IMR-90 (cell line): Measurements from ENCODE around the gene PXYLP1.

Experiments used
- MXI1 ChIP-seq: IDR thresholded peaks from 2 replicates; pipeline ENCODE4 v1.6.1; 2012; ENCODE audit warnings: low read depth, mild to moderate bottlenecking, low read length, moderate library complexity, borderline replicate concordance
- TF ChIP-seq, protein P1 (sequence below): conservative IDR thresholded peaks from 2 replicates; pipeline ENCODE4 v1.5.1; 2012; ENCODE audit warnings: mild to moderate bottlenecking, low read depth, low read length, improper control_type of control experiment

DNA sequence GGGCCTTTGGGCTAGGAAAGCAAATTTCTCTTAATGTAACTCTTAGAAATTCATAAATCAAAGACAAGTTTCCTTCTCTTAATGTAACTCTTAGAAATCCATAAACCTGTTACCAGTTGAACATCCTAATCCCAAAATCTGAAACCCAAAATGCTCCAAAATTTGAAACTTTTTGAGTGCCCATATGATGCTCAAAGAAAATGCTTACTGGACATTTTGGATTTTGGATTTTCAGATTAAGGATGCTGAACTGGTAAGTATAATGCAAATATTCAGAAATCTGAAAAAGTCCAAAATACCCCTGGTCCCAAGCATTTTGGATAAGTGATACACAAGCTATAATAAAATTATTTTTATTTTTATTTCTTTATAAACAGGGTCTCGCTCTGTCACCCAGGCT, 85.2 kb downstream of the PXYLP1 start:
- no peak for TF ChIP-seq MXI1
- TF ChIP-seq, protein P1, sequence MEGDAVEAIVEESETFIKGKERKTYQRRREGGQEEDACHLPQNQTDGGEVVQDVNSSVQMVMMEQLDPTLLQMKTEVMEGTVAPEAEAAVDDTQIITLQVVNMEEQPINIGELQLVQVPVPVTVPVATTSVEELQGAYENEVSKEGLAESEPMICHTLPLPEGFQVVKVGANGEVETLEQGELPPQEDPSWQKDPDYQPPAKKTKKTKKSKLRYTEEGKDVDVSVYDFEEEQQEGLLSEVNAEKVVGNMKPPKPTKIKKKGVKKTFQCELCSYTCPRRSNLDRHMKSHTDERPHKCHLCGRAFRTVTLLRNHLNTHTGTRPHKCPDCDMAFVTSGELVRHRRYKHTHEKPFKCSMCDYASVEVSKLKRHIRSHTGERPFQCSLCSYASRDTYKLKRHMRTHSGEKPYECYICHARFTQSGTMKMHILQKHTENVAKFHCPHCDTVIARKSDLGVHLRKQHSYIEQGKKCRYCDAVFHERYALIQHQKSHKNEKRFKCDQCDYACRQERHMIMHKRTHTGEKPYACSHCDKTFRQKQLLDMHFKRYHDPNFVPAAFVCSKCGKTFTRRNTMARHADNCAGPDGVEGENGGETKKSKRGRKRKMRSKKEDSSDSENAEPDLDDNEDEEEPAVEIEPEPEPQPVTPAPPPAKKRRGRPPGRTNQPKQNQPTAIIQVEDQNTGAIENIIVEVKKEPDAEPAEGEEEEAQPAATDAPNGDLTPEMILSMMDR = no peak
